Inferior parietal cortex (tissue), 1 donor: ENCODE measurements around the gene NT5C.
"Not testable (repeated sequence)": the region's sequence is repeated elsewhere in the genome, so short reads cannot be mapped to it uniquely, and the experiment has no call there.

Experiments
- DNase-seq: peaks from one replicate; pipeline ENCODE4 v3.0.0-alpha.2; 2016; ENCODE audit errors: extremely low spot score

Gene NT5C

DNA sequence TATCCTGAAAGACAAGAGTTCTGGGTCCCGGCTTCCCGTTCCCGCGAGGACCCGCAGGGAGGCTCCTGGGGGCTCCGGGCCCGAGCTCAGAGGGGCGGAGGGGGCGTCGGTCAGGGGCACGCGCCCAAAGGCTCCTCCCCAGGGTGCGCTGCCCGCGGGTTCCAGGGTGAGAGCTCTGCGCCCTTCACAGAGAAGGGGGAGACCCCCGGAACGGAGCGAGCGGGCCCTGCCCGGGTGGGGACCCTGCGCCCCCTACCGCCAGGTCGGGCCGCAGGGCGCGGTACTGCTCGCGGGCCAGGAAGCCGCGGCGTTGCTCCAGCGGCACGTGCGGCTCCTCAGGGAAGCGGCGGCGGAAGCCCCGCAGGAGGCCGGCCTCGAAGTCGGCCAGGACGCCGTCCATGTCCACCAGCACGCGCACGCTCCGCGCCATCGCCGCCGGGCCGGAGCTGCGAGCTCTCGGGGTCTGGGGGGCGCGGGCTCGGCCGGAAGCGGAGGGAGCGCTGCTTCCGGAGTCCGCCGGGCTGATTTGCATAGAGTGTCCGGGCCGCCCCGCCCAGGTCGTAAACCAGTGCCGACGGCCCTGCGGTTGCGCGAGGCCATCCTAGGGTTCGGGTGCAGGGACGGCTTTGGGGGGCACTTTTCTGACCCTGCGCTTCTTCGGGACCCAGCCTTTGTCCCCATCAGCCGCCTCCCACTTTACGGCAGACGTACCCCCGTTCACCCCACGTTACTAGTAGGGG, at the start of gene NT5C:
NT5C (minus strand) TSS at position 465 of the 740 bp plus-strand sequence; CDS start at position 430, 35 bp downstream.
- DNase-seq: peak; percentile 64

- no peak for DNase-seq
Measured at GRCh38 chr17:75181110-75181509, 49.6 kb upstream of the NT5C start.

- no peak for DNase-seq
Measured at GRCh38 chr17:75178453-75178852, 46.9 kb upstream of the NT5C start.

GRCh38 chr17:75176625-75177024, 45.1 kb upstream of the NT5C start:
- DNase-seq: no peak

GRCh38 chr17:75174996-75175395, 43.5 kb upstream of the NT5C start:
- no peak for DNase-seq

DNA sequence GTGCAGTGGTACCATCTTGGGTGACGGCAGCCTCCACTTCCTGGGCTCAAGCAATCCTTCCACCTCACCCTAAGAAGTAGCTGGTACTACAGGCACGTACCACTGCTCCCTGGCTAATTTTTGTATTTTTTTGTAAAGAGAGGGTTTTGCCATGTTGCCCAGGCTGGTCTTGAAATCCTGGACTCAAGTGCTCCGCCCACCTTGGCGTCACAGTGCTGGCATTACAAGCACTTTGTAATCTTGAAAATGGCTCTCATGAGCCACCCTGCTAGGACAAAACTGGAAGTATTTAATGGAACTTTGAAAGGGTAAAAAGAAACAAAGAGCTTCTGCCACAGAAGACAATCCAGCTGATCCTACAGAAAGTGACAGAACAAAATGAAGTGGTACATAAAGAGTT, 42.0 kb upstream of the NT5C start:
- no peak for DNase-seq

DNA sequence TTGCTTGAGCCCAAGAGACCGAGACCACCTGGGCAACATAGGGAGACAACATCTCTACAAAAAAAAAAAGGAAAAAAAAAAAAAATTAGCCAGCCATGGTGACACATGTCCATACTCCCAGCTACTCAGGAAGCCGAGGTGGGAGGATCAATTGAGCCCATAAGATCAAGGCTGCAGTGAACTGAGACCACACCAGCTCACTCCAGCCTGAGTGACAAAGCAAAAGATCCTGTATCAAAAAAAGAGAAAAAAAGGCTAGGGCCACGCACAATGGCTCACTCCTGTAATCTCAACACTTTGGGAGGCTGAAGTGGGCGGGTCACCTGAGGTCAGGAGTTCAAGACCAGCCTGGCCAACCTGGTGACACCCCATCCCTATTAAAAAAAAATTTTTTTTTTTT, 37.5 kb upstream of the NT5C start:
- DNase-seq: no peak

DNA sequence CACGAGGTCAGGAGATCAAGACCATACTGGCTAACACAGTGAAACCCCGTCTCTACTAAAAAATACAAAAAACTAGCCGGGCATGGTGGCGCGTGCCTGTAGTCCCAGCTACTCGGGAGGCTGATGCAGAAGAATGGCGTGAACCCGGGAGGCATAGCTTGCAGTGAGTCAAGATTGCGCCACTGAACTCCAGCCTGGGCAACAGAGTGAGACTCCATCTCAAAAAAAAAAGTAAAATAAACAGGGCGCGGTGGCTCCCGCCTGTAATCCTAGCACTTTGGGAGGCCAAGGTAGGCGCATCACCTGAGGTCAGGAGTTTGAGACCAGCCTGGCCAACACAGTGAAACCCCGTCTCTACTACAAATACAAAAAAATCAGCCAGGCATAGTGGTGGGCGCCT, 33.1 kb upstream of the NT5C start:
- not testable (repeated sequence) for DNase-seq

DNA sequence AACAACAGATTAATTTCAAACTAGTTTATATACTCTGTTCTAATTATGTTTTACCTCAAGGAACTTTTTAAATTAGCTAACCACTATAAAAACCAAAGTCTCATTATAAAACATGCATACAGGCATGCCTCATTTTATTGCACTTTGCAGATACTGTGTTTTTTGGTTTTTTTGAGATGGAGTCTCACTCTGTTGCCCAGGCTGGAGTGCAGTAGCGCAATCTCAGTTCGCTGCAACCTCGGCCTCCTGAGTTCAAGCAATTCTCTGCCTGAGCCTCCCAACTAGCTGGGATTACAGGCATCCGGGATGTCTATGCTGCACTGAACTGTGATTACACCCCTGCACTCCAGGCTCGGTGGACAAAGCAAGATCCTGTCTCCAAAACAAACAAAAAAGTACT, 31.5 kb upstream of the NT5C start:
- DNase-seq: no peak

GRCh38 chr17:75160211-75160610, 28.7 kb upstream of the NT5C start:
- DNase-seq: no peak

DNA sequence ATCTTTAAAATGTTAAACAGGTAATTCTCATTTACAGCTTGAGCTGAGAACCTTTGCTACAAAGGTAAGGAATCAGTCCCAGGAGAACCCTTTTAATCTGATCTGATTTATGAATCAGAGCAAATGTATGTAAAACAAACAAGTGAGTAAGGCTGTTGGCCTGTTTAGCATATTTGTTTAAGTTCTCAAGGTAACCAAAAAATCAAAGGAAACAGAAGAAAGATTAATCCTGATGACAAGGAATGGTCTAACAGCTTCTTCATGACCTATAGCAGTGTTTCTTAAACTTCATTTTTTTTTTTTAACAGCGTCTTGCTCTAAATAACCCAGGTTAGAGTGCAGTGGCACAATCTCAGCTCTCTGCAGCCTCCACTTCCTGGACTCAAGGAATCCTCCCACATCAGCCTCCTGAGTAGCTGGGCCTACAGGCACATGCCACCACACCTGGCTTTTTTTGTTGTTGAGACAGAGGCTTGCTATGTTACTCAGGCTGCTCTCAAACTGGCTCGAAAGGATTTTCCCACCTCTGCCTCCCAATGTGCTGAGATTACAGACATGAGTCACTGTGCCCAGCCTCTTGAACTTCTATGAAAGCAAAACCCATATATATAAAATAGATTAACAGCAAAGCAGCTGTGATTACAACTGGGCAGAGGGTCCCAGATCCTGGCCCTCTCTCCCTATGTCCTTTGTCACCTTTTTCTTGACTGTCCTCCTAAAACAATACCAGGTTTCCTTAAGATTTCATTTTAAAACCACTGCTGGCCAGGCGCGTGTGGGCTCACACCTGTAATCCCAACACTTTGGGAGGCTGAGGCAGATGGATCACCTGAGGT, 27.9 kb upstream of the NT5C start:
- no peak for DNase-seq

- not testable (repeated sequence) for DNase-seq
Measured at GRCh38 chr17:75158480-75158879, 26.9 kb upstream of the NT5C start.

DNA sequence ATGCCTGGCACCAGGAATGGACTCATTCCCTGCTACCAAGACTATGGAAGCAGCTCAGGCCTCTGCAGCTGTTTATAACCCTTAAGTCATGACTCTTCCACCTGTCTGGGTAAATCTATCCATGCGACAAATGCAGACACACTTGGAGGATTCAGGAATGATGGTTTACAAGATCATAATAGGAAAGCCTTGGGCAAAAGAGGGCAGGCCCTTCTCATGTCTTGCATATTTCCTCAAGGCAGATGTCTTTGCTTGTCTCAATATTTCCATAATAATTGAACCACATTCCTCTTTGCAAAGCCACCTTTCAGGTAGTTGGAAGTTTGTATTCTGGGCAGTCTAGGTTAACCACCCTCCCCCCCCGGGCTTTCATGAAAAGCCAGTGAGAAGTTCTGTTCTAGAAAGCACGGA, 23.7 kb upstream of the NT5C start:
- DNase-seq: no peak

GRCh38 chr17:75154195-75155106, 22.9 kb upstream of the NT5C start, which contains the start of gene JPT1:
TSS of gene JPT1 (minus strand) at chr17:75154512. CDS start at chr17:75154397, 115 bp downstream.
- DNase-seq: peak; percentile 98

DNA sequence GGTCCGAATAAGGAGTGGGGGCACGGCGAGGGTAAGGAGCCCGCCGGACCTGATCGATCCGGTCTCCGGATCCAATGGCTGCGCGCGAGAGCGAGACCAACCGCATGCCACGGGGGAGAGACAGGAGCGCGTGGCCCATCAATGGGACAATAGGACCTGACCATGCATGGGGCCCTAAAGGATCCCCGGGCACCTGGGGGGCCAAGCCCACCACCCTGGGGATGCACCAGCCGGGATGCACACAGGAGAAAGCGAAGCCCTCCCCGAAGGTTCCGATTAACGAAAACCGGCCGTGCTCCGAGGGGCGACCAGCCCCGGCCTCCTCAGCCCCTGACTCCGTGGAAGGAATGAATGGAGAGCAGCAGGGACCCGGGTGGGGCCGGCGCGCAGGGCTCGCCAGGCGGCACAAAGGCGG, 22.2 kb upstream of the NT5C start:
- DNase-seq: no peak

GRCh38 chr17:75152922-75153779, 21.6 kb upstream of the NT5C start:
- no peak for DNase-seq

DNA sequence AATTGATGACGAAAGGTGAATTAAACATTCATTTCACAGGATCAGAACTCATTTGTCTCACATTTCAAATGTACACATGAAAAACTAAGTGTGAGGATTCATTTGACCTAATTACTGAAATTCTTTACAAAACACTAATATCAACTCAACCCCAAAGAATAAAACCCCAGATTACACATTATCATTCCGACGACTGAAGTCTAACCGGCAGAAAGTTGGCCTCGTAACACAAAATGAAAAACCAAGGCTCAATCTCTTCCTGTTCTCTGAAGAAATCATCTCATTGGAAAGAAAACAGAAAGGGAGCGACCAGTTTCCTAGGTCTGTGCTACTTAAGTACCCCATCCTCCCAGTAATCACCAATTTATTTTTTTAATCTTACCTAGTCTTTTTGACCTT, 21.0 kb upstream of the NT5C start:
- DNase-seq: no peak

DNA sequence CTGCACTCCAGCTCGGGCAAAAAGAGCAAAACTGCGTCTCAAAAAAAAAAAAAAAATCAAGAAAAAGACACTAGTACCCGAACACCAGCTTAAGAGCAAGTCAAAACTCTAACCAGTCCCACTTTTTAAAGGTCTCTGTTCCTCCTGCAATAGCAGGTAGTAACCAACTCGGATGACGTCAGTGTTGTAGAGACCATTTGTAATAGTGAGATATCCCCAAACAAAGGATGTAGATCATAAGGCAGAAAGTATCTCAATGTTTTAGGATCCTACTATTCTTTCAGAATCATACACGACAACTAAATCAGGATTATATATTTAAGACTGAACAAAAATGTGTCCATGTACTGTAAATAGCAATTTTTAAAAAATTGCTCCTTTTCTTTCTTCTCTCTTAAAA, 20.4 kb upstream of the NT5C start:
- DNase-seq: no peak

DNA sequence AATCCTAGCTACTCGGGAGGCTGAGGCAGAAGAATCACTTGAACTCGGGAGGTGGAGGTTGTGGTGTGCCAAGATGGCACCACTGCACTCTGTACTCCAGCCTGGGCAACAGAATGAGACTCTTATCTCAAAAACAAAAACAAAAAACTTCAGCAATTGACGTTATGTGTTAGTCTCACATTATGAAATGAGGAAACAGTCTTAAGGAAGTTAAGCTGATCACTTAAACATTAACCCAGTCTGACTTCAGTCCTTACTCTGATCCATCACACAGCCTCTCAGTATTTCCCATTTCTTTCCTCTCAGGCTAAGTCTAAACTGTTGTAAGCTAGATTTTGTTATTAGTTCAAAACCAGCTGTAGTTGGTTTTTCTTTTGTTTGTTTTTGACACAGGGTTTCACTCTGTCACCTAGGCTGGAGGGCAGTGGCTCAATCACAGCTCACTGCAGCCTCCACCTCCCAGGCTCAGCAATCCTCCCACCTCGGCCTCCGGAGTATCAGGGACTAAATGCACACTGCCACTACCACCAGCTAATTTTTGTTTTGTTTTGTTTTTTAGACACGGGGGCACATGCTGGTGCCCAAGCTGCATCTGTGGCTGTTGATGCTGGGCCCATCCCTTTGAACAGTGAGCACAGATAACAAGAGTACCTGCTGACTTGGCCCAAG, 16.5 kb upstream of the NT5C start:
- no peak for DNase-seq

- no peak for DNase-seq
Measured at GRCh38 chr17:75146592-75146991, 15.1 kb upstream of the NT5C start.
